ENCODE measurements around the gene PLEKHH1. TPM values are rescaled to one million over a fixed set of nuclear protein-coding genes. Genes with fewer than 3 reads are reported as not detected.

PLEKHH1 gene
- total RNA-seq, 1 donor = 0.45 TPM

DNA sequence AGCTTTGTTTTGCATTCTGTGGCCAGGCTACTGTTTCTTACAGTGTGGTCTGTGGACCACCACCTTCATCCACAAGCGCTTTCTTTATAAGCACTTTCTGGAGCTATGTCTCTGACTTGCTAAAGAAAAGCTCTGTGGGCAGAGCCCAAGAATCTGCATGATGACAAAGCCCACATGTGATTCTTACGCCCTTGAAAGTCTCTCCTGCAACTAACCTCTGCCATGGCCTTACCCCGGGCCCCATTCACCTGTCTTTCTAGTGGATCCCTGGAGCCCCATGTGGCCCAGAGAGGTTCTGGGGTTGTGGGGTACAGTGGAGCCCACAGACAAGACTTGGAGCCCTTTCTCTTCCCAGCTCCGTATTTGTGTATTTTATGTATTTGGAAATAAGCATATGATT lies 16.6 kb downstream of the PLEKHH1 start:
- H3K4me3 ChIP-seq (ENCODE audit: low read depth, low read length) = no peak overlapping the region
- DNase-seq (ENCODE audit: low read depth) = no peak
- TF ChIP-seq, protein P1, sequence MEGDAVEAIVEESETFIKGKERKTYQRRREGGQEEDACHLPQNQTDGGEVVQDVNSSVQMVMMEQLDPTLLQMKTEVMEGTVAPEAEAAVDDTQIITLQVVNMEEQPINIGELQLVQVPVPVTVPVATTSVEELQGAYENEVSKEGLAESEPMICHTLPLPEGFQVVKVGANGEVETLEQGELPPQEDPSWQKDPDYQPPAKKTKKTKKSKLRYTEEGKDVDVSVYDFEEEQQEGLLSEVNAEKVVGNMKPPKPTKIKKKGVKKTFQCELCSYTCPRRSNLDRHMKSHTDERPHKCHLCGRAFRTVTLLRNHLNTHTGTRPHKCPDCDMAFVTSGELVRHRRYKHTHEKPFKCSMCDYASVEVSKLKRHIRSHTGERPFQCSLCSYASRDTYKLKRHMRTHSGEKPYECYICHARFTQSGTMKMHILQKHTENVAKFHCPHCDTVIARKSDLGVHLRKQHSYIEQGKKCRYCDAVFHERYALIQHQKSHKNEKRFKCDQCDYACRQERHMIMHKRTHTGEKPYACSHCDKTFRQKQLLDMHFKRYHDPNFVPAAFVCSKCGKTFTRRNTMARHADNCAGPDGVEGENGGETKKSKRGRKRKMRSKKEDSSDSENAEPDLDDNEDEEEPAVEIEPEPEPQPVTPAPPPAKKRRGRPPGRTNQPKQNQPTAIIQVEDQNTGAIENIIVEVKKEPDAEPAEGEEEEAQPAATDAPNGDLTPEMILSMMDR (IDR thresholded peaks at IDR 0.05; ENCODE audit: insufficient read depth, low read length) = no peak

DNA sequence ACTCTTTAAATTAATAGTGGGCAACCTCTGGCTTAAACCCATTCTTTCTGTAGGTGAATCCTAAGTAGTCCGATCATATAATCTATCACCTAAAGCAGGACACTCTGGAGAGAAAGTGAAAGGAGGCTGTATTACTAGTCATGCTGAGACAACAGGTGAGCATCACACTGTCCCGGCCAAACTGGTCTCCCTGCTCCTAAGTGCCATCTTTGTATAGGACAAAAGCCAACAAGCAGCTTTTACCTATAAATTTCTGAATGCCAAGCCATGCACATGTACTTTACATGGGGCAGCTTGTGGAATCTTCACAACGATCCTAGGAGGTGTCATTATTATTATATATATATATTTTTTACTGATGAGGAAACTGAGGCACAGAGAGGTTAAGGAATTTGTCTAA lies 18.0 kb downstream of the PLEKHH1 start:
- TF ChIP-seq, protein P1 (IDR thresholded peaks at IDR 0.05; ENCODE audit: insufficient read depth, low read length) = no peak
- no peak for DNase-seq (ENCODE audit: low read depth)
- H3K4me3 ChIP-seq (ENCODE audit: low read depth, low read length) = no peak overlapping the region

DNA sequence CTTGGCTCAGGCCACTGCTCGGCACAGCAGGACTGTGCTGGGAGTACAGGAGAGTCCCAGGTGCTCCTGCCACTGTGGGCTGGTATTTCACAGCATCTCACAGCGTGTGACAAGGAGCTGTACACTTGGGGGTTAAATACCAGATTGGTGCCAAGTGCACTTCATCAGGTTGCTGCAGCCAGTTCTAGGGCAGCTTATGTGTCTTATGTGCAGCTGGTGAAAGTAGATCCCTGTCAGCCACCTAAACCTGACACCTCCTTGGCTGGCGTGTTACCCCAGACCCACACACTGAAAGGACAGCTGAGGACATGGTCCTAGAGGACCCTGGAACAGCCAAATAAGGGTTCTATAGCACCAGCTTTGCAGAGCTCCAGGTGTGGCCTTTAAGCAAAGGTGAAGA lies 18.9 kb downstream of the PLEKHH1 start:
- TF ChIP-seq, protein P1 (IDR thresholded peaks at IDR 0.05; ENCODE audit: insufficient read depth, low read length) = no peak
- no peak for DNase-seq (ENCODE audit: low read depth)
- H3K4me3 ChIP-seq (ENCODE audit: low read depth, low read length) = no peak overlapping the region

DNA sequence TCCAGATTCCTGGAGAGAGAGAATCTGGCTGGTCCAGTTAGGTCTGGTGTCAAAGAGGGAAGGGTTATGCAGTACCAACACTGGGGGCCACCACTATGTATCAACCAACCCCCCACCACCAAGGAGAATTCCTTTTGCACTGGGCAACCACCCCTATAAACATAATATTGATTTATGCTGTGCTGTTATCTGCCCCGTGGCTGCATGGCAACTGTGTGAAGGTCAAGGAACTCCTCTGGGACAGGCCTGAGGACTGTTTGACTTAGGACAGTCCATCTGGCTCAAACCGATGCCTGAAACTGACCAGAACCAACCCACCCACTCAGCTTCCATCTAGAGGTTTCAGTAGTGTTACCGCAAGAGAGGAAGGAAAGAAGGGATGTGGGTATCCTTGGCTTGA lies 20.5 kb downstream of the PLEKHH1 start:
- no peak overlapping the region for H3K4me3 ChIP-seq (ENCODE audit: low read depth, low read length)
- TF ChIP-seq, protein P1 (IDR thresholded peaks at IDR 0.05; ENCODE audit: insufficient read depth, low read length) = no peak
- no peak for DNase-seq (ENCODE audit: low read depth)

DNA sequence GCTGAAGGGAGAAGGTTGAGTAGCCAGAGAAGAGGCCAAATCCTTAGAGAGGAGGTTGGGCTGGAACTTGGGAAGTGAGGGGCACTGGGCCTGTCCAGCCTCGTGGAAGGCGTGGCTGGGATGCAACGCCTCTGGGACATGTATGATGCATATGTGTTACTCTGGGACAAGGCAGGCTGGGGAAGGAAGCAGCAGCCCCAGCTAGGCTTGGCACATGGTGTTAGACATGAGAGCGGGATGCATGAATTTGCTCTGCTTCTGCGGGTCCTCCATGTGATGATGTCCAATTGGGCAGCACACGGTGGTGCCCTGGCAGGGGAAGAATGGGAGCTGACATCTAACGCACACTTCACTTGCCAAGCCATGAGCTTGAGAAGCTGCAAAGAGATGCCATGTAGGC lies 21.3 kb downstream of the PLEKHH1 start:
- TF ChIP-seq, protein P1 (IDR thresholded peaks at IDR 0.05; ENCODE audit: insufficient read depth, low read length) = no peak
- no peak overlapping the region for H3K4me3 ChIP-seq (ENCODE audit: low read depth, low read length)
- no peak for DNase-seq (ENCODE audit: low read depth)

DNA sequence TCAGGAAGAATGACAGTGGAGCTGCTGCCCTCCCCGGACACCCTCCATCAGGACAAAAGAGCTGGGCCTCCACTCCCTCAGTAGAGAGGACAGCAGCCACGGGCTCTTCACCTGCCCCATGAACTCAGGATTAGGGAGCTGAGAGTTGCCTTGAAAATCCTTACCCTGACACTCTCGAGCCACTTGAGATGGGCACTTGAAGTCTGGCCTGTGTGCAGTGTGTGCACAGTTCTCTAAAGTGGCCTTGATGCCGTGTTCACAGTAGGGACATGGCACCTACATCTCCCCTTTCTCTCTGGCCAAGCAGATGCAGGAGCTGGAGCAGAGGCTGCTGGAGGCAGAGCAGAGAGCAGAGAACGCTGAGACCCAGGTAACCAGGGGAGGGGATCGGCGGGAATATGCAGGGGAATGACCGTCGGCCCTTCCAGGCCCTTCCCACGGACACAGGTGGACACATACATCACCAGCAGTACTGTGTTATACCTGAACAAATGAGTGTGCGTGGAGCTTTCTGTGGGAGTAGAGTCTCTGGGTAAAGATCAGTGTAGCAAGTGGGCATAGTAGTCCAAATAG lies 22.5 kb downstream of the PLEKHH1 start:
- TF ChIP-seq, protein P1 (IDR thresholded peaks at IDR 0.05; ENCODE audit: insufficient read depth, low read length) = no peak
- DNase-seq (ENCODE audit: low read depth) = no peak
- no peak overlapping the region for H3K4me3 ChIP-seq (ENCODE audit: low read depth, low read length)

DNA sequence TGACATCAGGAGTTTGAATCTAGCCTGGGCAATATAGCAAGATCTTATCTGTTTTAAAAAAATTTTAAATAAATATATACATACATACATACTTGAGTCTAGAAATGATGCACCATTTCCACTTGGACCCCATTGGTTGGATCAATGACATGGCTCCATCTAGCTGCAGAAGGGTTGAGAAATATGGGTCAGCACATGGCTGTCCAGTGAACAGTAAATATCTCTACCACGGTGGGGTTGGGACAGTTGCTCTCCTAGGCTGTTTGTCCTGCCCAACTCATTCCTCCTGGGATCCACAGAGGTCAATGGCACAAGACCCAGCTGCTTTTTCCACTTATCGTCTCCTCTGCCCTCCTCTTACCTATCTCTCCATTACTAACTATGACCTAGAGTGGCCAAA lies 23.6 kb downstream of the PLEKHH1 start:
- TF ChIP-seq, protein P1 (IDR thresholded peaks at IDR 0.05; ENCODE audit: insufficient read depth, low read length) = no peak
- no peak overlapping the region for H3K4me3 ChIP-seq (ENCODE audit: low read depth, low read length)
- no peak for DNase-seq (ENCODE audit: low read depth)
